ENCODE measurements around the gene GPSM1.

The GPSM1 gene

GRCh38 chr9:136374183-136374575 is 46.8 kb downstream of the GPSM1 start:
- H3K9ac ChIP-seq (ENCODE audit: low read length) = no peak overlapping the region
- H3K27me3 ChIP-seq (ENCODE audit: control insufficient read depth, insufficient read depth, low read length) = no peaks in the 10 kb centered on the region
- H3K4me3 ChIP-seq (ENCODE audit: low read depth, low read length) = no peak overlapping the region
- H3K4me1 ChIP-seq (ENCODE audit: control insufficient read depth, insufficient read depth, low read length) = no peaks in the 10 kb centered on the region; the same call in 1 of the 2 replicates
- H3K36me3 ChIP-seq (ENCODE audit: control insufficient read depth, insufficient read depth, low read length) = peaks cover 46% of the 10 kb centered on the region
- H3K9me3 ChIP-seq (ENCODE audit: control insufficient read depth, insufficient read depth, low read depth, low read length) = no peaks in the 10 kb centered on the region
- peak overlapping the region; percentile 58; the same call in 1 of the 2 replicates for H3K27ac ChIP-seq (ENCODE audit: low read depth, low read length)

- Histone ChIP-seq H3K4me1 (ENCODE audit: control insufficient read depth, insufficient read depth, low read length) (no peaks in the 10 kb centered on the region; the same call in 1 of the 2 replicates), H3K27me3 (ENCODE audit: control insufficient read depth, insufficient read depth, low read length) (no peaks in the 10 kb centered on the region)
These were observed 47.8 kb downstream of the GPSM1 start for GRCh38 chr9:136375096-136375495.

GRCh38 chr9:136376457-136376856 is 49.1 kb downstream of the GPSM1 start:
- Histone ChIP-seq H3K9ac (ENCODE audit: low read length) (no peak overlapping the region), H3K9me3 (ENCODE audit: control insufficient read depth, insufficient read depth, low read depth, low read length) (no peaks in the 10 kb centered on the region), H3K27ac (ENCODE audit: low read depth, low read length) (no peak overlapping the region), H3K27me3 (ENCODE audit: control insufficient read depth, insufficient read depth, low read length) (no peaks in the 10 kb centered on the region), H3K36me3 (ENCODE audit: control insufficient read depth, insufficient read depth, low read length) (peaks cover 63% of the 10 kb centered on the region), H3K4me3 (ENCODE audit: low read depth, low read length) (no peak overlapping the region), H3K4me1 (ENCODE audit: control insufficient read depth, insufficient read depth, low read length) (no peaks in the 10 kb centered on the region; the same call in 1 of the 2 replicates)

More at GRCh38 chr9:136375096-136375495, 47.8 kb downstream of the GPSM1 start:
- H3K27ac ChIP-seq (ENCODE audit: low read depth, low read length) = 0 out of 2 replicates have a peak overlapping the region, but pooled peaks have one; percentile 1
- H3K9me3 ChIP-seq (ENCODE audit: control insufficient read depth, insufficient read depth, low read depth, low read length) = no peaks in the 10 kb centered on the region
- H3K9ac ChIP-seq (ENCODE audit: low read length) = no peak overlapping the region
- H3K4me3 ChIP-seq (ENCODE audit: low read depth, low read length) = no peak overlapping the region
- peaks cover 54% of the 10 kb centered on the region for H3K36me3 ChIP-seq (ENCODE audit: control insufficient read depth, insufficient read depth, low read length)

- Histone ChIP-seq H3K9ac (ENCODE audit: low read length) (no peak overlapping the region), H3K27ac (ENCODE audit: low read depth, low read length) (no peak overlapping the region)
These were observed 50.2 kb downstream of the GPSM1 start for GRCh38 chr9:136377341-136378169.

GRCh38 chr9:136378170-136379002 is 51.0 kb downstream of the GPSM1 start:
- Histone ChIP-seq H3K9ac (ENCODE audit: low read length) (no peak overlapping the region), H3K36me3 (ENCODE audit: control insufficient read depth, insufficient read depth, low read length) (peaks cover 83% of the 10 kb centered on the region), H3K27ac (ENCODE audit: low read depth, low read length) (no peak overlapping the region), H3K27me3 (ENCODE audit: control insufficient read depth, insufficient read depth, low read length) (no peaks in the 10 kb centered on the region), H3K4me1 (ENCODE audit: control insufficient read depth, insufficient read depth, low read length) (no peaks in the 10 kb centered on the region), H3K4me3 (ENCODE audit: low read depth, low read length) (no peak overlapping the region), H3K9me3 (ENCODE audit: control insufficient read depth, insufficient read depth, low read depth, low read length) (no peaks in the 10 kb centered on the region)

More at GRCh38 chr9:136377341-136378169, 50.2 kb downstream of the GPSM1 start:
- Histone ChIP-seq H3K4me1 (ENCODE audit: control insufficient read depth, insufficient read depth, low read length) (no peaks in the 10 kb centered on the region; the same call in 1 of the 2 replicates), H3K36me3 (ENCODE audit: control insufficient read depth, insufficient read depth, low read length) (peaks cover 74% of the 10 kb centered on the region), H3K9me3 (ENCODE audit: control insufficient read depth, insufficient read depth, low read depth, low read length) (no peaks in the 10 kb centered on the region), H3K4me3 (ENCODE audit: low read depth, low read length) (no peak overlapping the region), H3K27me3 (ENCODE audit: control insufficient read depth, insufficient read depth, low read length) (no peaks in the 10 kb centered on the region)

- no peaks in the 10 kb centered on the region for H3K27me3 ChIP-seq (ENCODE audit: control insufficient read depth, insufficient read depth, low read length)
- H3K4me3 ChIP-seq (ENCODE audit: low read depth, low read length) = no peak overlapping the region
- no peak overlapping the region for H3K9ac ChIP-seq (ENCODE audit: low read length)
- no peak overlapping the region for H3K27ac ChIP-seq (ENCODE audit: low read depth, low read length)
- peaks cover 88% of the 10 kb centered on the region for H3K36me3 ChIP-seq (ENCODE audit: control insufficient read depth, insufficient read depth, low read length)
- H3K4me1 ChIP-seq (ENCODE audit: control insufficient read depth, insufficient read depth, low read length) = no peaks in the 10 kb centered on the region
- H3K9me3 ChIP-seq (ENCODE audit: control insufficient read depth, insufficient read depth, low read depth, low read length) = no peaks in the 10 kb centered on the region
These were observed 51.6 kb downstream of the GPSM1 start for GRCh38 chr9:136379003-136379287.

- Histone ChIP-seq H3K4me3 (ENCODE audit: low read depth, low read length) (no peak overlapping the region), H3K36me3 (ENCODE audit: control insufficient read depth, insufficient read depth, low read length) (peaks cover 93% of the 10 kb centered on the region), H3K27ac (ENCODE audit: low read depth, low read length) (no peak overlapping the region), H3K9ac (ENCODE audit: low read length) (no peak overlapping the region), H3K4me1 (ENCODE audit: control insufficient read depth, insufficient read depth, low read length) (no peaks in the 10 kb centered on the region), H3K27me3 (ENCODE audit: control insufficient read depth, insufficient read depth, low read length) (no peaks in the 10 kb centered on the region), H3K9me3 (ENCODE audit: control insufficient read depth, insufficient read depth, low read depth, low read length) (no peaks in the 10 kb centered on the region)
These were observed 52.1 kb downstream of the GPSM1 start for GRCh38 chr9:136379401-136379800.

GRCh38 chr9:136379891-136380290 is 52.6 kb downstream of the GPSM1 start:
- H3K36me3 ChIP-seq (ENCODE audit: control insufficient read depth, insufficient read depth, low read length) = peaks cover 93% of the 10 kb centered on the region

GRCh38 chr9:136380381-136380780 is 53.0 kb downstream of the GPSM1 start:
- Histone ChIP-seq H3K27ac (ENCODE audit: low read depth, low read length) (no peak overlapping the region), H3K4me1 (ENCODE audit: control insufficient read depth, insufficient read depth, low read length) (no peaks in the 10 kb centered on the region), H3K9ac (ENCODE audit: low read length) (no peak overlapping the region), H3K36me3 (ENCODE audit: control insufficient read depth, insufficient read depth, low read length) (peaks cover 93% of the 10 kb centered on the region), H3K9me3 (ENCODE audit: control insufficient read depth, insufficient read depth, low read depth, low read length) (no peaks in the 10 kb centered on the region), H3K27me3 (ENCODE audit: control insufficient read depth, insufficient read depth, low read length) (no peaks in the 10 kb centered on the region), H3K4me3 (ENCODE audit: low read depth, low read length) (no peak overlapping the region)

More at GRCh38 chr9:136379891-136380290, 52.6 kb downstream of the GPSM1 start:
- H3K4me1 ChIP-seq (ENCODE audit: control insufficient read depth, insufficient read depth, low read length) = no peaks in the 10 kb centered on the region
- H3K27ac ChIP-seq (ENCODE audit: low read depth, low read length) = no peak overlapping the region
- no peaks in the 10 kb centered on the region for H3K27me3 ChIP-seq (ENCODE audit: control insufficient read depth, insufficient read depth, low read length)
- no peak overlapping the region for H3K9ac ChIP-seq (ENCODE audit: low read length)
- no peaks in the 10 kb centered on the region for H3K9me3 ChIP-seq (ENCODE audit: control insufficient read depth, insufficient read depth, low read depth, low read length)
- no peak overlapping the region for H3K4me3 ChIP-seq (ENCODE audit: low read depth, low read length)

- no peaks in the 10 kb centered on the region for H3K4me1 ChIP-seq (ENCODE audit: control insufficient read depth, insufficient read depth, low read length)
- H3K27ac ChIP-seq (ENCODE audit: low read depth, low read length) = no peak overlapping the region
- H3K36me3 ChIP-seq (ENCODE audit: control insufficient read depth, insufficient read depth, low read length) = peaks cover 91% of the 10 kb centered on the region
- H3K27me3 ChIP-seq (ENCODE audit: control insufficient read depth, insufficient read depth, low read length) = no peaks in the 10 kb centered on the region
- no peak overlapping the region for H3K9ac ChIP-seq (ENCODE audit: low read length)
- H3K9me3 ChIP-seq (ENCODE audit: control insufficient read depth, insufficient read depth, low read depth, low read length) = no peaks in the 10 kb centered on the region
- H3K4me3 ChIP-seq (ENCODE audit: low read depth, low read length) = no peak overlapping the region
These were observed 54.0 kb downstream of the GPSM1 start for GRCh38 chr9:136381311-136381710.

- H3K27ac ChIP-seq (ENCODE audit: low read depth, low read length) = no peak overlapping the region
- H3K9me3 ChIP-seq (ENCODE audit: control insufficient read depth, insufficient read depth, low read depth, low read length) = no peaks in the 10 kb centered on the region
- no peaks in the 10 kb centered on the region for H3K4me1 ChIP-seq (ENCODE audit: control insufficient read depth, insufficient read depth, low read length)
- no peak overlapping the region for H3K4me3 ChIP-seq (ENCODE audit: low read depth, low read length)
- H3K27me3 ChIP-seq (ENCODE audit: control insufficient read depth, insufficient read depth, low read length) = no peaks in the 10 kb centered on the region
- no peak overlapping the region for H3K9ac ChIP-seq (ENCODE audit: low read length)
- H3K36me3 ChIP-seq (ENCODE audit: control insufficient read depth, insufficient read depth, low read length) = peaks cover 90% of the 10 kb centered on the region
These were observed 54.7 kb downstream of the GPSM1 start for GRCh38 chr9:136381966-136382513.

Data from HUES6 (cell line).